ENCODE measurements around the gene CD99.

DNA sequence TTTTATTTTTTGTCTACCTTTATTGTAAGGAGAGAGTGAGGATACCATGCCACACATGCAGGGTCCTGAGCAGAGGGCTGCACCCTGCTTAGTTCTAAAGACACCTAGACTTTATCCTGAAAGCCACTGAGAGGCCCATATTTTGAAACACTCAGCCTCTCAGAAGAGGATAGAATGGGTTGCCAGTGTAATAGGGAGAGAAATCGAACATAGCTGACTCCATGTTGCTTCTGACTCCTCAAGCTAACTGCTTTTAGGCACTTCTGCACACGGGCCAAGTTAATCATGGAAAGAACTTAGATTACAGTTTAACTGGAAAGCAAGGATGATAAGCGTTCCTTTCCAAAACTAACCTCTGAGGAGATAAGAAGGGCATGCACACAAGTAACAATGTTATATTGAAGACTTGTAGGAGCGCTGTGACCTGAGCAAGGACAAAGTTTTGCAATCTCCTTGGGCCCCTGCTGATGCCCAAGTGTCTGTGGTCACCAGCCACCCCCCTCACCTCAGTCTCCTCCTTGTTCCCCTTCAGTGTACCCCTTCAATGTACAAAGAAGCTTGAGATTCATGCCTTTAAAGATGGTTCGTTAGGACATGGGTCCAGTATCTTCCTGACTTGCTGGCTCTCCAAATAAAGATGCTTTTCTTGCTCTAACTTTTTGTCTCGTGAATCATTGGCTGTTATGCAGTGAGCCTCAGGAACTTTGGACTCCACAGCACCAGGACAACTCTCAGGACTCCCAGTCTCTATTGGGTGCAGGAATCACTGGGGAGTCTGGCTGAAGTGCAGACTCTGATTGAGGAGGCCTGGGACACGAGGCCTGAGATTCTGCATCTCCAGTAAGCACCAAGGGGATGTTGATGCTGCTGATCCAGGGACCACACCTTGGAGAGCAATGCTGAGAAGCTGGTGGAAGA is 25.4 kb upstream of the CD99 start:
- no peak for TF ChIP-seq EZH2 (IDR thresholded peaks at IDR 0.05; ENCODE audit: insufficient read depth, poor library complexity, severe bottlenecking)
- no peak for TF ChIP-seq EZH2phosphoT487 (IDR thresholded peaks at IDR 0.05; ENCODE audit: insufficient read depth, low read depth)

All from GM23248 (cell line).